B cell (primary cell): ENCODE data around the gene TBC1D22A. TPM values are rescaled to one million over a fixed set of nuclear protein-coding genes. Genes with fewer than 3 reads are reported as not detected.

Source experiments
- ATAC-seq: fragments of 200-7000 bp; cut with Tn5 transposase; one replicate; pipeline ENCODE4 v1.10.0; 2021; ENCODE audit warnings: low read depth, mild to moderate bottlenecking, moderate number of reproducible peaks, moderate library complexity
- CTCF ChIA-PET: fragments of 350-600 bp; sonication (Branson Sonifier 250); formaldehyde crosslinking; loops from one replicate; lab custom pipeline; 2021; ENCODE audit warnings: antibody characterized with exemption, inconsistent platforms; lab: Charles Lee
- POLR2A ChIA-PET: fragments of 350-600 bp; sonication (Branson Sonifier 250); formaldehyde crosslinking; loops from one replicate; lab custom pipeline; 2021; ENCODE audit warnings: antibody characterized with exemption; lab: Charles Lee
- DNase-seq: peaks from one replicate; pipeline ENCODE4 v3.0.0; 2013
- H2AFZ ChIP-seq: 2 replicates; pipeline ENCODE4 v1.6.1; 2012; ENCODE audit warnings: mild to moderate bottlenecking, low read depth, low read length; ENCODE audit not compliant: insufficient read depth, poor library complexity, severe bottlenecking
- H3K27ac ChIP-seq, 2 donors: 1 replicate in 1 of 2; 2 replicates in 1 of 2; pipeline ENCODE4 v1.5.1; 2012 to 2013; ENCODE audit warnings: low read length in 2 of 2, mild to moderate bottlenecking in 2 of 2, moderate library complexity in 1 of 2
- H3K27me3 ChIP-seq, 4 experiments: fragments of 200-600 bp in 1 of 4; sonication (generic) in 1 of 4; replicated peaks in 1 of 4; 1 replicate in 2 of 4; 2 replicates in 2 of 4; pipeline versions ENCODE4 v1.6.1 to v1.7.0; 2013 to 2016; ENCODE audit warnings: low read length in 3 of 4, mild to moderate bottlenecking in 2 of 4, mixed read lengths in 1 of 4, moderate library complexity in 1 of 4; ENCODE audit not compliant: insufficient read depth in 4 of 4, control insufficient read depth in 3 of 4; ENCODE audit errors: control extremely low read depth in 1 of 4
- H3K36me3 ChIP-seq, 2 experiments: replicated peaks in 1 of 2; 1 replicate in 1 of 2; 2 replicates in 1 of 2; pipeline versions ENCODE4 v1.6.1 to v1.7.1; 2013; ENCODE audit warnings: low read length in 1 of 2; ENCODE audit not compliant: insufficient read depth in 2 of 2, control insufficient read depth in 1 of 2; ENCODE audit errors: control extremely low read depth in 1 of 2, extremely low read depth in 1 of 2
- H3K4me1 ChIP-seq, 2 donors: fragments of 200-600 bp in 1 of 2; sonication (generic) in 1 of 2; 1 replicate in 1 of 2; 2 replicates in 1 of 2; pipeline versions ENCODE4 v1.5.1 to v1.6.1; 2013 to 2017; ENCODE audit warnings: low read length in 2 of 2; ENCODE audit not compliant: control insufficient read depth in 2 of 2, insufficient read depth in 2 of 2
- H3K4me2 ChIP-seq: replicated peaks from 2 replicates; pipeline ENCODE3; 2012; ENCODE audit warnings: mild to moderate bottlenecking, low read depth, low read length; ENCODE audit not compliant: poor library complexity, severe bottlenecking
- H3K4me3 ChIP-seq, 5 experiments: fragments of 200-600 bp in 1 of 5; sonication (generic) in 1 of 5; 1 replicate in 3 of 5; 2 replicates in 2 of 5; pipeline versions ENCODE4 v1.5.1 to v1.7.0; 2011 to 2016; ENCODE audit warnings: low read length in 4 of 5, mild to moderate bottlenecking in 4 of 5, low read depth in 2 of 5, control low read depth in 1 of 5, moderate library complexity in 1 of 5; ENCODE audit not compliant: insufficient read depth in 1 of 5; ENCODE audit errors: control extremely low read depth in 1 of 5, extremely low read depth in 1 of 5
- H3K79me2 ChIP-seq: fragments of 200-600 bp; sonication (generic); one replicate; pipeline ENCODE4 v1.6.0; 2016; ENCODE audit warnings: low read length; ENCODE audit not compliant: control insufficient read depth, insufficient read depth
- H3K9ac ChIP-seq: fragments of 200-600 bp; sonication (generic); 2 replicates; pipeline ENCODE4 v1.6.1; 2017; ENCODE audit warnings: mild to moderate bottlenecking, low read length, moderate library complexity
- H3K9me3 ChIP-seq, 3 donors: one replicate each; pipeline versions ENCODE4 v1.6.1 to v1.7.1; 2013; ENCODE audit warnings: low read length in 2 of 3; ENCODE audit not compliant: control insufficient read depth in 2 of 3, insufficient read depth in 1 of 3; ENCODE audit errors: control extremely low read depth in 1 of 3
- H4K20me1 ChIP-seq: 2 replicates; pipeline ENCODE4 v1.6.0; 2012; ENCODE audit warnings: mild to moderate bottlenecking, low read length; ENCODE audit not compliant: insufficient read depth, control insufficient read depth, poor library complexity, severe bottlenecking
- H3K27ac Mint-ChIP-seq: one replicate; pipeline ENCODE4 v1.8.0; 2021; ENCODE audit warnings: mixed read lengths
- H3K27me3 Mint-ChIP-seq: one replicate; pipeline ENCODE4 v1.8.0; 2021; ENCODE audit warnings: mixed read lengths
- H3K4me1 Mint-ChIP-seq: one replicate; pipeline ENCODE4 v1.8.0; 2021; ENCODE audit warnings: mixed read lengths
- H3K4me3 Mint-ChIP-seq: one replicate; pipeline ENCODE4 v1.8.0; 2021; ENCODE audit warnings: mixed read lengths
- H3K9me3 Mint-ChIP-seq: one replicate; pipeline ENCODE4 v1.8.0; 2022; ENCODE audit warnings: mixed read lengths; ENCODE audit not compliant: insufficient read depth
- CTCF ChIP-seq: fragments of 200-600 bp; IDR thresholded peaks from one replicate; pipeline ENCODE4 v1.8.0; 2022; ENCODE audit warnings: antibody characterized with exemption, mild to moderate bottlenecking
- EZH2 ChIP-seq: IDR thresholded peaks from 2 replicates; pipeline ENCODE4 v1.6.1; 2012; ENCODE audit warnings: borderline replicate concordance, low read depth, mild to moderate bottlenecking, moderate library complexity, low read length; ENCODE audit not compliant: insufficient read depth, poor library complexity, severe bottlenecking
- WGBS: methylation state at CpG from one replicate; pipeline ENCODE4 v1.1.5; 2013; ENCODE audit warnings: missing lambda C conversion rate; ENCODE audit not compliant: insufficient coverage; 5-methylcytosine and 5-hydroxymethylcytosine counted together
- intact Hi-C: fragments of 100-400 bp; cut with micrococcal nuclease; formaldehyde crosslinking; loops from one replicate; pipeline ENCODE4 v1.10.0; 2022
- polyA plus RNA-seq: library from polyadenylated mRNA; depleted of rRNA; stranded (reverse); fragments of >200 nt; gene quantifications from 2 replicates; pipeline ENCODE4 v1.2.3, GENCODE V29; 2012
- total RNA-seq, 2 donors: library from RNA; stranded (reverse); fragments of 120-200 nt in 1 of 2; gene quantifications; 1 replicate in 1 of 2; 2 replicates in 1 of 2; pipeline versions ENCODE4 v1.2.3 to v1.2.4, GENCODE V29; 2013 to 2022

Gene TBC1D22A
- total and polyA plus RNA-seq, 2 donors (not counting 1 experiment from before 2014, with no cell fraction given), result 73.8 to 128 TPM

- ChIA-PET POLR2A (no interaction called here), CTCF (interaction anchor here (0.6 to 1.3 kb wide), 3 partner anchors 62 to 76 kb away, joined by 3 to 4 read pairs (median 4); no protein-coding TSS in a partner anchor)
- Histone ChIP-seq H3K9me3 (no peaks in the 10 kb centered on the region), H2AFZ (no peak overlapping the region), H3K9ac (no peak overlapping the region), H3K4me1 (peaks cover 0 to 3% of the 10 kb centered on the region in 2 donors), H4K20me1 (peaks cover 93% of the 10 kb centered on the region), H3K27ac (peak overlapping the region in 1 of 2 donors; percentile 47), H3K36me3 (peaks cover 2 to 33% of the 10 kb centered on the region in 2 experiments), H3K79me2 (peaks cover 99% of the 10 kb centered on the region), H3K27me3 (no peaks in the 10 kb centered on the region), H3K4me3 (no peak overlapping the region), H3K4me2 (no peak overlapping the region)
- WGBS, result 95% methylated on average over 9 of the region's 11 CpGs
- H3K27me3 Mint-ChIP-seq, result no peaks in the 10 kb centered on the region
- no peak for ATAC-seq
- TF ChIP-seq CTCF (no peak), EZH2 (no peak)
- DNase-seq, result no peak
- peaks cover 36% of the 10 kb centered on the region for H3K4me1 Mint-ChIP-seq
- no peaks in the 10 kb centered on the region for H3K9me3 Mint-ChIP-seq
- no peak overlapping the region for H3K27ac Mint-ChIP-seq
- intact Hi-C loops, result no loop called here
- no peak overlapping the region for H3K4me3 Mint-ChIP-seq
These were observed 115.9 kb downstream of the TBC1D22A start for GRCh38 chr22:46878191-46878948.

GRCh38 chr22:46879083-46879482, 116.6 kb downstream of the TBC1D22A start:
- Histone ChIP-seq H4K20me1 (peaks cover 100% of the 10 kb centered on the region), H3K36me3 (peaks cover 2 to 39% of the 10 kb centered on the region in 2 experiments), H3K9me3 (no peaks in the 10 kb centered on the region), H3K4me3 (no peak overlapping the region), H3K9ac (no peak overlapping the region), H3K27ac (no peak overlapping the region), H3K4me2 (no peak overlapping the region), H2AFZ (no peak overlapping the region), H3K27me3 (no peaks in the 10 kb centered on the region), H3K79me2 (peaks cover 99% of the 10 kb centered on the region), H3K4me1 (peaks cover 0 to 3% of the 10 kb centered on the region in 2 donors)
- DNase-seq (no peak), ATAC-seq (no peak)
- 68% methylated on average over 4 of the region's 7 CpGs for WGBS
- ChIA-PET POLR2A (no interaction called here), CTCF (interaction anchor here (0.6 to 1.3 kb wide), 3 partner anchors 63 to 76 kb away, joined by 3 to 4 read pairs (median 4); no protein-coding TSS in a partner anchor)
- TF ChIP-seq EZH2 (no peak), CTCF (no peak)
- H3K9me3 Mint-ChIP-seq, result no peaks in the 10 kb centered on the region
- H3K27me3 Mint-ChIP-seq, result no peaks in the 10 kb centered on the region
- H3K4me3 Mint-ChIP-seq, result no peak overlapping the region
- peaks cover 32% of the 10 kb centered on the region for H3K4me1 Mint-ChIP-seq
- intact Hi-C loops, result no loop called here
- H3K27ac Mint-ChIP-seq, result no peak overlapping the region
